ENCODE measurements around the gene EIF2B1.

GRCh38 chr12:123617580-123617979, 15.9 kb downstream of the EIF2B1 start:
- TF ChIP-seq POLR2A (IDR thresholded peaks at IDR 0.05; ENCODE audit: low read depth, low read length) (no peak), POLR2AphosphoS5 (IDR thresholded peaks at IDR 0.05; ENCODE audit: low read depth, low read length) (0 out of 2 replicates have a peak, but pooled peaks have one; percentile 37), TAF1 (IDR thresholded peaks at IDR 0.05; ENCODE audit: low read depth, low read length) (no peak), SPI1 (IDR thresholded peaks at IDR 0.05; ENCODE audit: low read depth, low read length) (no peak), POU2F2 (IDR thresholded peaks at IDR 0.05; ENCODE audit: low read depth, low read length) (no peak), PAX5 (IDR thresholded peaks at IDR 0.05; ENCODE audit: insufficient read depth, low read length, severe bottlenecking) (no peak)
